ENCODE results near the gene RNF213.

- TF ChIP-seq POLR2A (IDR thresholded peaks at IDR 0.05), result no peak
- no peak for TF ChIP-seq CTCF (IDR thresholded peaks at IDR 0.05)
These were observed 1.1 kb upstream of the RNF213 start for GRCh38 chr17:80259457-80260068.
